Measurements from ENCODE around the gene MAST4. TPM values are rescaled to one million over a fixed set of nuclear protein-coding genes. Genes with fewer than 3 reads are reported as not detected.

The MAST4 gene
- total and polyA plus RNA-seq, 2 of the 8 experiments (the other 6 are each of a cell fraction or from before 2014, with no cell fraction given) = 1.5 to 2.6 TPM

DNA sequence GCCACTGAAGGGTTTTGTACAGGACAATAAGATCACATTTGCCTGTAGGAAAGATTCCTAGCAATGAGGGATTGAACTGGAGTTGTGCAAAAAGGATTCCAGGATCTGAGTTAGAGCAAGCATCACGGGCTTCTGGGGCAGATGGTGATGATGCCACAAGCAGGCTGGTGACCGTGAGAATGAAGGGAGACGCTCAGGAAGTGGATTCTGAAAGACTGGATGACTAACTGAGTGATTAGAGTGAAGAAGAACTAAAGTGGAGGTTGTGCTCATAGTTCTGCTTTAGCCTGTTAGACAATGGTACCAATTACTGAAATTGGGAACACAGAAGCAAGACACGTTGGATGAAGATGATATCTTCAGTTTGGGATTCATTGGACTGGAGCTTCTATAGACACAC lies 432.2 kb downstream of the MAST4 start:
- Histone ChIP-seq H3K27ac (ENCODE audit: low read depth, low read length) (no peak overlapping the region), H3K4me2 (ENCODE audit: insufficient read depth in 1 of 2, low read depth in 2 of 2, low read length in 2 of 2) (no peak overlapping the region), H3K4me3 (ENCODE audit: extremely low read depth in 1 of 4, insufficient read depth in 2 of 4, low read depth in 3 of 4, low read length in 4 of 4) (no peak overlapping the region), H3K23me2 (ENCODE audit: low read depth, low read length) (no peaks in the 10 kb centered on the region), H2BK20ac (ENCODE audit: low read length) (no peak overlapping the region), H3K9ac (replicated peaks in 1 of 4; ENCODE audit: extremely low read depth in 1 of 4, low read depth in 3 of 4, low read length in 3 of 4) (no peak overlapping the region), H3K79me1 (ENCODE audit: low read depth, low read length) (no peaks in the 10 kb centered on the region), H3K56ac (replicated peaks; ENCODE audit: insufficient read length, low read depth, low read length) (no peak overlapping the region), H4K20me1 (replicated peaks in 1 of 2; ENCODE audit: control insufficient read depth in 1 of 2, insufficient read depth in 2 of 2, low read length in 2 of 2) (peaks cover 0 to 2% of the 10 kb centered on the region in 2 experiments), H3K36me3 (ENCODE audit: control insufficient read depth in 2 of 4, insufficient read depth in 4 of 4, low read length in 3 of 4) (no peaks in the 10 kb centered on the region), H3K18ac (ENCODE audit: extremely low read depth, low read length) (no peak overlapping the region), H4K91ac (replicated peaks; ENCODE audit: insufficient read length, low read length) (no peak overlapping the region), H3K14ac (ENCODE audit: insufficient read length) (no peak overlapping the region), H2BK5ac (ENCODE audit: low read depth, low read length) (no peak overlapping the region), H2AK5ac (ENCODE audit: low read depth, low read length) (no peak overlapping the region), H4K5ac (ENCODE audit: insufficient read length, low read depth, low read length) (no peak overlapping the region), H3K9me3 (ENCODE audit: insufficient read depth in 2 of 2, low read depth in 1 of 2, low read length in 1 of 2) (no peaks in the 10 kb centered on the region), H3K4me1 (replicated peaks in 1 of 4; ENCODE audit: control insufficient read depth in 3 of 4, insufficient read depth in 4 of 4, low read length in 3 of 4) (peaks cover 0 to 4% (median 0%) of the 10 kb centered on the region in 4 experiments; a peak in 3 of 7 replicates), H3K79me2 (ENCODE audit: control insufficient read depth in 1 of 2, insufficient read depth in 2 of 2, low read length in 2 of 2) (no peaks in the 10 kb centered on the region), H2BK15ac (ENCODE audit: low read length) (no peak overlapping the region), H2BK120ac (replicated peaks; ENCODE audit: low read depth, low read length) (no peak overlapping the region), H3K27me3 (replicated peaks in 1 of 4; ENCODE audit: control insufficient read depth in 3 of 4, extremely low read depth in 1 of 4, insufficient read depth in 3 of 4, low read length in 3 of 4) (no peaks in the 10 kb centered on the region), H3K4ac (replicated peaks; ENCODE audit: insufficient read length, low read depth, low read length) (no peak overlapping the region), H3K23ac (ENCODE audit: insufficient read length) (no peak overlapping the region), H2AFZ (ENCODE audit: low read length) (no peak overlapping the region), H4K8ac (ENCODE audit: extremely low read depth, insufficient read depth, low read length) (no peak overlapping the region), H2BK12ac (ENCODE audit: low read depth, low read length) (no peak overlapping the region)
- FAIRE-seq (no peak), DNase-seq (ENCODE audit: low read depth in 1 of 2, low spot score in 2 of 2) (no peak)
- WGBS, 2 experiments (ENCODE audit: extremely low coverage in 1 of 2, insufficient coverage in 1 of 2, insufficient read length in 1 of 2, insufficient replicate concordance in 2 of 2, low coverage in 1 of 2, low lambda C conversion rate in 2 of 2, missing lambda C conversion rate in 1 of 2) = 82% methylated on average over 4 of the region's 4 CpGs; no CpG with 5 or more reads in 1 of the 2 experiments
- TF ChIP-seq, protein P1, sequence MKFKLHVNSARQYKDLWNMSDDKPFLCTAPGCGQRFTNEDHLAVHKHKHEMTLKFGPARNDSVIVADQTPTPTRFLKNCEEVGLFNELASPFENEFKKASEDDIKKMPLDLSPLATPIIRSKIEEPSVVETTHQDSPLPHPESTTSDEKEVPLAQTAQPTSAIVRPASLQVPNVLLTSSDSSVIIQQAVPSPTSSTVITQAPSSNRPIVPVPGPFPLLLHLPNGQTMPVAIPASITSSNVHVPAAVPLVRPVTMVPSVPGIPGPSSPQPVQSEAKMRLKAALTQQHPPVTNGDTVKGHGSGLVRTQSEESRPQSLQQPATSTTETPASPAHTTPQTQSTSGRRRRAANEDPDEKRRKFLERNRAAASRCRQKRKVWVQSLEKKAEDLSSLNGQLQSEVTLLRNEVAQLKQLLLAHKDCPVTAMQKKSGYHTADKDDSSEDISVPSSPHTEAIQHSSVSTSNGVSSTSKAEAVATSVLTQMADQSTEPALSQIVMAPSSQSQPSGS (IDR thresholded peaks at IDR 0.05; ENCODE audit: low read length) = no peak
- no peak for TF ChIP-seq BCL11A (IDR thresholded peaks at IDR 0.05; ENCODE audit: low read depth in 2 of 2, low read length in 2 of 2)
- ChIA-PET CTCF (ENCODE audit: partially characterized antibody) (interaction anchor here (0.5 kb wide), 1 partner anchor 280 kb away, joined by 3 read pairs; no protein-coding TSS in a partner anchor), POLR2A (ENCODE audit: partially characterized antibody) (no interaction called here)

All from H1 (cell line).